Central memory CD8-positive, alpha-beta T cell (primary cell): ENCODE results near the gene TCF12.

Source experiments
- ATAC-seq: fragments of 150-1000 bp; cut with Tn5 transposase; replicated peaks from 2 replicates; pipeline ENCODE4 v1.10.0; 2022; ENCODE audit warnings: mild to moderate bottlenecking, moderate FRiP score, moderate number of reproducible peaks; ENCODE audit not compliant: poor library complexity, severe bottlenecking; ENCODE audit errors: extremely low read depth
- DNase-seq, 2 donors: peaks; one replicate each; pipeline ENCODE4 v3.0.0; 2021; ENCODE audit warnings: low spot score in 2 of 2
- H3K27ac Mint-ChIP-seq: one replicate; pipeline ENCODE4 v1.8.0; 2022; ENCODE audit warnings: low read depth, mild to moderate bottlenecking, moderate library complexity, mixed read lengths
- H3K27me3 Mint-ChIP-seq: one replicate; pipeline ENCODE4 v1.8.0; 2022; ENCODE audit warnings: mixed read lengths
- H3K36me3 Mint-ChIP-seq: one replicate; pipeline ENCODE4 v1.8.0; 2022; ENCODE audit warnings: mild to moderate bottlenecking, moderate library complexity, mixed read lengths; ENCODE audit not compliant: insufficient read depth
- H3K4me1 Mint-ChIP-seq: one replicate; pipeline ENCODE4 v1.8.0; 2022; ENCODE audit warnings: mixed read lengths
- H3K4me3 Mint-ChIP-seq: one replicate; pipeline ENCODE4 v1.8.0; 2022; ENCODE audit warnings: mild to moderate bottlenecking, moderate library complexity, mixed read lengths
- H3K9me3 Mint-ChIP-seq: one replicate; pipeline ENCODE4 v1.8.0; 2022; ENCODE audit warnings: mixed read lengths

Gene TCF12

GRCh38 chr15:57335293-57335715 is 416.9 kb downstream of the TCF12 start:
- H3K27me3 Mint-ChIP-seq = peaks cover 80% of the 10 kb centered on the region
- peaks cover 7% of the 10 kb centered on the region for H3K4me1 Mint-ChIP-seq
- no peak overlapping the region for H3K27ac Mint-ChIP-seq
- peaks cover under 1% of the 10 kb centered on the region for H3K36me3 Mint-ChIP-seq
- no peak overlapping the region for H3K4me3 Mint-ChIP-seq
- H3K9me3 Mint-ChIP-seq = no peaks in the 10 kb centered on the region
- DNase-seq (no peak), ATAC-seq (no peak)

GRCh38 chr15:57335719-57336118 is 417.3 kb downstream of the TCF12 start:
- Mint-ChIP-seq H3K27ac (no peak overlapping the region), H3K9me3 (no peaks in the 10 kb centered on the region), H3K36me3 (no peaks in the 10 kb centered on the region), H3K4me1 (peaks cover 5% of the 10 kb centered on the region), H3K27me3 (peaks cover 80% of the 10 kb centered on the region), H3K4me3 (no peak overlapping the region)
- no peak for DNase-seq
- ATAC-seq = no peak

DNA sequence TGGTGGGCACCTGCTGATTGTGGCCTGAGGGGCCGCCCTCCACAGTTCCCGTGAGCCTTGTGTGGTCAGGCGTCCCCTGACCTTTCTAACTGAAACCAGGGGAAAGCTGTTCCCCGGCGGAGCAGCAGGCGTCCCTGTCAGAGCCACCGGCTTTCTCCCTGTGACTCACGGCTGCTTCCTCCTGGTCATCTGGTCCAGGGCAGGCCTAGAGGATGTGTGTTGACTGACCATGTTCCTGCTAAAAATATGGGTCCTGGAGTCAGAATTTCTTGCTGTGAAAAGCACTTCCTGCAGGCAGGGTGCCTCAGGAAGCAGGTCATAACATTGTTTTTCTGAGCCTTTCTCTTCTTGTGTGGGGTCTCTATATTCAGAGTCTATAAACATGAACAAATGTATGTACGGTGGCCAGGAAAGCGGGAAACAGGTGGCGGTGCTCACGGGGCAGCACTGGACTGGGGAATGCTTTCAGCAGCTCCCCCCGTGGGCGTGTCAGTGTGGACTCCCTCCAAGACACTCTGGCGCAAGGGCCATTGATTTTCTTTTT is 419.5 kb downstream of the TCF12 start:
- H3K4me3 Mint-ChIP-seq = no peak overlapping the region
- peaks cover 79% of the 10 kb centered on the region for H3K27me3 Mint-ChIP-seq
- H3K27ac Mint-ChIP-seq = no peak overlapping the region
- peaks cover 5% of the 10 kb centered on the region for H3K4me1 Mint-ChIP-seq
- no peaks in the 10 kb centered on the region for H3K9me3 Mint-ChIP-seq
- DNase-seq (no peak), ATAC-seq (no peak)
- H3K36me3 Mint-ChIP-seq = no peaks in the 10 kb centered on the region

GRCh38 chr15:57339321-57339720 is 420.9 kb downstream of the TCF12 start:
- peaks cover under 1% of the 10 kb centered on the region for H3K4me1 Mint-ChIP-seq
- H3K27ac Mint-ChIP-seq = no peak overlapping the region
- no peak overlapping the region for H3K4me3 Mint-ChIP-seq
- H3K27me3 Mint-ChIP-seq = peaks cover 71% of the 10 kb centered on the region
- ATAC-seq (no peak), DNase-seq (no peak)
- no peaks in the 10 kb centered on the region for H3K36me3 Mint-ChIP-seq
- no peaks in the 10 kb centered on the region for H3K9me3 Mint-ChIP-seq
